ENCODE data around the gene SOX13. TPM values are rescaled to one million over a fixed set of nuclear protein-coding genes. Genes with fewer than 3 reads are reported as not detected.

SOX13 gene
- polyA plus RNA-seq, 1 donor (not counting 4 experiments of a cell fraction or from before 2014, with no cell fraction given), result 4.9 TPM

- FAIRE-seq (no peak), DNase-seq (ENCODE audit: low read depth, low spot score) (no peak)
- no peak overlapping the region for H2AFZ ChIP-seq (ENCODE audit: control insufficient read depth, low read length)
- H3K9ac ChIP-seq (ENCODE audit: control insufficient read depth, extremely low read depth, insufficient read depth, low read length), result no peak overlapping the region
- H3K4me3 ChIP-seq (ENCODE audit: control insufficient read depth in 2 of 3, extremely low read depth in 1 of 3, insufficient read depth in 2 of 3, low read depth in 1 of 3, low read length in 3 of 3), result no peak overlapping the region
- H3K4me1 ChIP-seq (ENCODE audit: control insufficient read depth, extremely low read depth, insufficient read depth, low read length), result peaks cover 32% of the 10 kb centered on the region
- TF ChIP-seq, protein P1, sequence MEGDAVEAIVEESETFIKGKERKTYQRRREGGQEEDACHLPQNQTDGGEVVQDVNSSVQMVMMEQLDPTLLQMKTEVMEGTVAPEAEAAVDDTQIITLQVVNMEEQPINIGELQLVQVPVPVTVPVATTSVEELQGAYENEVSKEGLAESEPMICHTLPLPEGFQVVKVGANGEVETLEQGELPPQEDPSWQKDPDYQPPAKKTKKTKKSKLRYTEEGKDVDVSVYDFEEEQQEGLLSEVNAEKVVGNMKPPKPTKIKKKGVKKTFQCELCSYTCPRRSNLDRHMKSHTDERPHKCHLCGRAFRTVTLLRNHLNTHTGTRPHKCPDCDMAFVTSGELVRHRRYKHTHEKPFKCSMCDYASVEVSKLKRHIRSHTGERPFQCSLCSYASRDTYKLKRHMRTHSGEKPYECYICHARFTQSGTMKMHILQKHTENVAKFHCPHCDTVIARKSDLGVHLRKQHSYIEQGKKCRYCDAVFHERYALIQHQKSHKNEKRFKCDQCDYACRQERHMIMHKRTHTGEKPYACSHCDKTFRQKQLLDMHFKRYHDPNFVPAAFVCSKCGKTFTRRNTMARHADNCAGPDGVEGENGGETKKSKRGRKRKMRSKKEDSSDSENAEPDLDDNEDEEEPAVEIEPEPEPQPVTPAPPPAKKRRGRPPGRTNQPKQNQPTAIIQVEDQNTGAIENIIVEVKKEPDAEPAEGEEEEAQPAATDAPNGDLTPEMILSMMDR (optimal IDR thresholded peaks at IDR 0.05 in 1 of 3, IDR thresholded peaks at IDR 0.05 in 1 of 3, conservative IDR thresholded peaks at IDR 0.05 in 1 of 3; ENCODE audit: extremely low read depth in 1 of 3, insufficient read depth in 2 of 3, low read length in 3 of 3), result no peak
- no peak for TF ChIP-seq EZH2 (IDR thresholded peaks at IDR 0.05; ENCODE audit: low read length)
- H3K4me2 ChIP-seq (ENCODE audit: control insufficient read depth, extremely low read depth, insufficient read depth, low read depth, low read length), result no peak overlapping the region
- H3K9me3 ChIP-seq (ENCODE audit: control insufficient read depth, low read depth, low read length), result no peaks in the 10 kb centered on the region
- dilution Hi-C loops (cut with MboI; ENCODE audit: extremely low pct_ligation_motif_present, low sequenced_read_pairs), result loop anchor here (25.0 kb wide), 1 partner anchor 270 kb away; the partner anchor contains the start of gene SNRPE
- H3K27ac ChIP-seq (ENCODE audit: control insufficient read depth, insufficient read depth, low read length), result no peak overlapping the region
- no peaks in the 10 kb centered on the region for H3K79me2 ChIP-seq (ENCODE audit: control insufficient read depth, insufficient read depth, low read length)
- no peaks in the 10 kb centered on the region for H3K27me3 ChIP-seq (ENCODE audit: control insufficient read depth, extremely low read depth, insufficient read depth, low read length)
- H3K36me3 ChIP-seq (ENCODE audit: control insufficient read depth in 2 of 2, extremely low read depth in 1 of 2, insufficient read depth in 2 of 2, low read length in 2 of 2), result peaks cover 0 to 1% of the 10 kb centered on the region in 2 experiments
- H3K9me1 ChIP-seq (ENCODE audit: control insufficient read depth, extremely low read depth, insufficient read depth, low read length), result no peaks in the 10 kb centered on the region
- H4K20me1 ChIP-seq (ENCODE audit: control insufficient read depth, extremely low read depth, insufficient read depth, low read length), result no peaks in the 10 kb centered on the region
Measured at GRCh38 chr1:204131978-204132377, 59.1 kb downstream of the SOX13 start.

GRCh38 chr1:204132718-204133117 lies 59.8 kb downstream of the SOX13 start:
- H3K27ac ChIP-seq (ENCODE audit: control insufficient read depth, insufficient read depth, low read length), result no peak overlapping the region
- no peak overlapping the region for H3K4me3 ChIP-seq (ENCODE audit: control insufficient read depth in 2 of 3, extremely low read depth in 1 of 3, insufficient read depth in 2 of 3, low read depth in 1 of 3, low read length in 3 of 3)
- no peaks in the 10 kb centered on the region for H3K9me1 ChIP-seq (ENCODE audit: control insufficient read depth, extremely low read depth, insufficient read depth, low read length)
- H3K4me2 ChIP-seq (ENCODE audit: control insufficient read depth, extremely low read depth, insufficient read depth, low read depth, low read length), result no peak overlapping the region
- dilution Hi-C loops (cut with MboI; ENCODE audit: extremely low pct_ligation_motif_present, low sequenced_read_pairs), result loop anchor here (25.0 kb wide), 1 partner anchor 270 kb away; the partner anchor contains the start of gene SNRPE
- no peak for DNase-seq (ENCODE audit: low read depth, low spot score)
- H3K4me1 ChIP-seq (ENCODE audit: control insufficient read depth, extremely low read depth, insufficient read depth, low read length), result peaks cover 29% of the 10 kb centered on the region
- H3K79me2 ChIP-seq (ENCODE audit: control insufficient read depth, insufficient read depth, low read length), result no peaks in the 10 kb centered on the region
- H3K9ac ChIP-seq (ENCODE audit: control insufficient read depth, extremely low read depth, insufficient read depth, low read length), result no peak overlapping the region
- H3K27me3 ChIP-seq (ENCODE audit: control insufficient read depth, extremely low read depth, insufficient read depth, low read length), result no peaks in the 10 kb centered on the region
- H2AFZ ChIP-seq (ENCODE audit: control insufficient read depth, low read length), result no peak overlapping the region
- FAIRE-seq, result no peak
- peaks cover 0 to 1% of the 10 kb centered on the region in 2 experiments for H3K36me3 ChIP-seq (ENCODE audit: control insufficient read depth in 2 of 2, extremely low read depth in 1 of 2, insufficient read depth in 2 of 2, low read length in 2 of 2)
- no peaks in the 10 kb centered on the region for H3K9me3 ChIP-seq (ENCODE audit: control insufficient read depth, low read depth, low read length)
- H4K20me1 ChIP-seq (ENCODE audit: control insufficient read depth, extremely low read depth, insufficient read depth, low read length), result no peaks in the 10 kb centered on the region
- no peak for TF ChIP-seq EZH2 (IDR thresholded peaks at IDR 0.05; ENCODE audit: low read length)
- TF ChIP-seq, protein P1 (optimal IDR thresholded peaks at IDR 0.05 in 1 of 3, IDR thresholded peaks at IDR 0.05 in 1 of 3, conservative IDR thresholded peaks at IDR 0.05 in 1 of 3; ENCODE audit: extremely low read depth in 1 of 3, insufficient read depth in 2 of 3, low read length in 3 of 3), result no peak
